Activated CD4-positive, CD25-positive, alpha-beta regulatory T cell (primary cell): Measurements from ENCODE around the gene FALEC.

Experiments used
- DNase-seq, 4 experiments: peaks; one replicate each; lab custom pipeline; 2025; lab: John Stamatoyannopoulos, UW

Gene FALEC

DNA sequence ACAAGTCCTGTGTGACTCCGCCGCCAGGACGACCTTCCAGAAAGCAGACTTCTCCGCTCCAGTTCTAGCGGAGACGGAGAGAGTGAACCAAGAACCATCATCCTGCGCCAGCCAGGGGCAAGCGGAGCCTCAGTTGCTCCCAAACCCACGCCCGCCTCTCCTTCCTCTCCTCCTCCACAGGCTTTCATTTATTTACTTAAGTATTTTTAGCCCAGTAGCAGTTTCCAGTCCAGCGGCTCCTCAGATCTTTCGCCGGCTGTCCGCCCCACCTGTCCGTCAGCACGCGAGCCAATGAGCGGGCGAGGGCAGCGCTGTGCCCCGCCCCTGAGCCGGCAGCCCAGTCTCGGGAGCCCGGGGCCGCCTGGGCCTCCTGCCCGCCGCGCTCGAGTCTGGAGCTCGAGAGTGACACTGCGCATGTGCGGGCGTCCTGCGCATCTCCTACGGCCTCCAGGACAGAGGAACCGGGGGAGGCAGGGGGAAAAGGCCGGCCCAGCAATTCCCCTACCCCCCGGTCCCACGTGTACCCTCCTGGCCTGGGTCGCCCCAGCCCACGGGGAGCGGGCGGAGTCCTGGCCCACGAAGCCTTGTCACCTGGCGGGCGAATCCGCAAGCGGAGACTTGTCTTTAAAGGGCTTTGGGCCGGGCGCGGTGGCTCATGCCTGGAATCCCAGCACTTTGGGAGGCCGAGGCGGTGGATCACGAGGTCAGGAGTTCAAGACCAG lies at the start of gene FALEC:
Gene FALEC (plus strand): TSS at position 425 of the 722 bp plus-strand sequence.
- DNase-seq = peak; percentile 74 to 80 (median 78)

DNA sequence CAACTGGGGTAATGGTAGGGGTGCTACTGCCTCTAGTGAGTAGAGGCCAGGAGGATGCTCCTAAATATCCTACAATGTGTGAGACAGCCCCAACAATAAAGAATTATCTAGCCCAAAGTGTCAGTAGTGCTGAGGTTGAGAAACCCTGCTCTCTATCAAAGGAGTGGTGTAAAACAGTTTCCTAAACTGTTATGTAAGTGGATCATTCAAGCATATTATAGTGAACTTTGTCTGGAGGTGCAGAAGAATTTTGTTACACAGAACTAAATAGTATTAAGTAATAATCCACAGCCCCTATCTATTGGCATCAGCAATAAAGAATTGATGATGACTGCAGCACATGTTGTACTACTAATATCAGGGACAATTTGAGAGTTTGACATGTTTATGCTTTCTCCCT lies 48.6 kb upstream of the FALEC start:
- DNase-seq = no peak

DNA sequence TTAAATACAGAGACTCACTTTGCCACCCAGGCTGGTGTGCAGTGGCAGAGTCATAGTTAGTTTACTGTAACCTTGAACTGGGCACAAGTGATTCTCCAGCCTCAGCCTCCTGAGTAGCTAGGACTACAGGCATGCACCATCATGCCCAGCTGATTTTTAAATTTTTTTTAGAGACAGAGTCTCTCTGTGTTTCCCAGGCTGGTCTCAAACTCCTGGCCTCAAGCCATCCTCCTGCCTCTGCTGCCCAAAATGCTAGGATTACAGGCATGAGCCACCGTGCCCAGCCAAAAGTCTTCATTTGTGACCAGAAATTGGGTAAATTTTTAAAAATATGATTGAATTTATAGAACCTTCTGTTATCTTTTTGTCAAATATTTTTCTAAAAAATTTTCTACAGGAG lies 46.3 kb upstream of the FALEC start:
- no peak for DNase-seq

DNA sequence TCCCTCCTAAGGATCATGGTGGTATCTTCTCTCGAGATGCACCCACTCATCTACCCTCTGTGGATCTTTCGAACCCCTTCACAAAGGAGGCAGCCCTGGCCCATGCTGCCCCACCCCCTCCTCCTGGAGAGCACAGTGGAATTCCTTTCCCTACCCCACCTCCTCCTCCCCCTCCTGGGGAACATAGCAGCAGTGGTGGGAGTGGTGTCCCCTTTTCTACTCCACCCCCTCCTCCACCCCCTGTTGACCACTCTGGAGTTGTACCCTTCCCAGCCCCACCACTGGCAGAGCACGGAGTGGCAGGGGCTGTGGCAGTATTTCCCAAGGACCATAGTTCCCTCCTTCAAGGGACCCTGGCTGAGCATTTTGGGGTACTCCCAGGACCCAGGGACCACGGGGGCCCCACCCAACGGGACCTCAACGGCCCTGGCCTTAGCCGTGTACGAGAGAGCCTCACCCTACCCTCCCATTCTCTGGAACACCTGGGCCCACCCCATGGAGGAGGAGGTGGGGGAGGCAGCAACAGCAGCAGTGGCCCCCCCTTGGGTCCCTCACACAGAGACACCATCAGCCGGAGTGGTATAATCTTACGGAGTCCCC lies 42.9 kb upstream of the FALEC start:
- no peak for DNase-seq

DNA sequence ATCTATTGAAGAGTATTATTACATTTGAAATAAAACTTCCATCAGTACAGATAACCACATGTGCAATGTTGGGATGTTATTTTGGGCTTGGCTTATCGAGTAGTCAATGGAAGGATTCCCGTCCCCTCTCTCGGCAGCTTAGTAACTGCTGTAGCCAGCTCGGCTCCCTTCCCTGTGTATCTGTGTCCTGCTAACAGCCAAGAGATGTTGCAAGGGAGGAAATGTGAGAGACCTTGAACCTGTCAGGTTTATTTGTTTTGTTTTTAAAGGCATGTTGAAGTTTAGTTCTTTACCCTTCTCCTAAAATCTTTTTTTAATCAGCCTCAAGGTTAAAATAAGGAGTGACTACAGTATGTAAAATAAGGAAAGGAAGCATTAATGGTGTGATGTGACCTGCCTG lies 41.9 kb upstream of the FALEC start:
- no peak for DNase-seq

DNA sequence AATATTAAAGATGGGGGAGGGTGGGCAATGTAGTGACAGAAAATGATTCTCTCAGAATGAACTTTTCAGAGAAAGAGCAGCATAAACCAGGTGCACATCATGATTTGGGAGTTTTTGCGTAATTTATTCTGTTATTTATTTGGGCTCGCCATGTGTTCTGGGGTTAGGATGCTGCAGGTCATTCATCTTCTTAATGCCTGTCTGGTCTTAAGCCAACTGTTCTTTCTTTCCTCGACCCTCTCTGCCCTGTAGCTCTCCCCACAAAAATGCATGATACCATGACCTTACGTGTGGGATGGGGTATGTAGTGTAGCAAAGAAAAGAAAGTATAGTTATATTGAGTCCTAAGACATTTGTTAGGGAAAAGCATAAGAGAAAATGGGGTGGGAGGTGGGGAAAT lies 40.7 kb upstream of the FALEC start:
- DNase-seq = no peak

DNA sequence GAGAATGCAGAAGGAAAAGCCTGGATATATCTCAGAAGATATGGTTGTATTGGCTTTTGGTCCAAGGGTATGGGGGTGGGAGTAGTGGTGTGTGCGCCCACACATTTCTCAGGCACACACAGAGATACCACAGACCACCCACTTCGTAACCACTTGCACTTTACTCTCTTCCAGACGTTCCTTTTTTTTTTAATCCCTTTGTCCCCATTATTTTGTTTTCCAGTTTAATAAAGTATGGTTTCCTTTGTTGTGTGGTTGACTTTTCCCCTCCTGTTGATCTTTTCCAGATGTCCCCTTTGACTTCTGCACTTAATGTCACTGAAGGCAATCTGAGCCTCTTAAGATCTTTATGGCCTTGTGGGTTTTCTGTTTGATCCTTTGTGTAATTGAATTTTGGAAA lies 38.8 kb upstream of the FALEC start:
- DNase-seq = no peak

DNA sequence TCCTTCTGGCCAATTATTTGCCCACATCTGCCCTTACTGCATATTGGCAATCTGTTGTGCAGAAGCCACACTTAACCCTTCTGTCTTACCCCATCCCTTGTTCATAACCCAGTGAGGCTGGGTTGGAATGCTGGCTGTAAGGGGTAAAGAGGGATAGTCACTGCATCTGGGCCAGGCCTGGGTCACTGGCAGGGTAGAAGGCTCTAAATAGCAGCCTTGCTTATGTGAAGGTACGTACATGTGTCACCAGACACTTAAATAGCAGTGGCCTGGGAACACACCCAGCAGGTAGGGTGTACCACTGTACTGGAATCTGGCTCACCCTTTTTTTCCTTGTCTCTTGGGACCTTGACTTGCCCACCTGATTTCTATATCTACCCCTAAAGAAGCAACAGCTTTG lies 38.2 kb upstream of the FALEC start:
- no peak for DNase-seq

DNA sequence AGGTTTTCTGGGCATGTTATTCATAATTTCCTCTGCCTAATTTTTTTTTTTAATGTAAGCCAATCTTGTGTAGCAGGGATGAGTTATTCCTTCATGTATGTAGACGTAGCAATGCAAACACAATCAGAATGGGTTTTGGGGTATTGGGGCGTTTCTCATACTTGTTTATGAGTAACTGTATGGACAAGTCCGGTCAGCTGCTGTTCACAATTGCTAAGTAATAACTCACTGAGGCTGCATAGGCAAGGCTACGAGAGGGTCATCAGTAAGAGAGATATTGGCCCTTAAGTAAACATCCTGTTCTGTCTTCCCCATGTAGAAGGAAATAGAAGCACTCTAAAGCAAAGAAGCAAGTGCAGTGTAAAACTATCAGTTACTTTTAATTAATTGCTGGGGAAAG lies 37.8 kb upstream of the FALEC start:
- no peak for DNase-seq

DNA sequence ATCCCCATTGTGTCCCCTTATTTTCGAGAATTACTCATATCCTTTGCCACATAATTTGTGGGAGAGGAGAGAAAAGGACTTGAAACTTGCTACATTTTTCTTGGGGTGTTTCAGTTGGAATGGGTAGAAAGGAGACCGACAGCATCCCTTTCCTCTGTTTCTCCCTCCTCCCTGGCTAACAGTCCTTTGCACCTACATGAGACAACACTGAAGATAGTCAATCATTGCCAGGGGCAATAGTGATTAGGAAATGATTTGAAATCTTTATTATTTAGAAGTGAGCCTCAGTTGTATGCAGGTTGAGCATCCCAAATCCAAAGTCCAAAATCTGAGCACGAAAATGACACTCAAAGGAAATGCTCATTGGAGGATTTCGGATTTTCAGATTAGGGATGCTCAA lies 36.2 kb upstream of the FALEC start:
- no peak for DNase-seq

DNA sequence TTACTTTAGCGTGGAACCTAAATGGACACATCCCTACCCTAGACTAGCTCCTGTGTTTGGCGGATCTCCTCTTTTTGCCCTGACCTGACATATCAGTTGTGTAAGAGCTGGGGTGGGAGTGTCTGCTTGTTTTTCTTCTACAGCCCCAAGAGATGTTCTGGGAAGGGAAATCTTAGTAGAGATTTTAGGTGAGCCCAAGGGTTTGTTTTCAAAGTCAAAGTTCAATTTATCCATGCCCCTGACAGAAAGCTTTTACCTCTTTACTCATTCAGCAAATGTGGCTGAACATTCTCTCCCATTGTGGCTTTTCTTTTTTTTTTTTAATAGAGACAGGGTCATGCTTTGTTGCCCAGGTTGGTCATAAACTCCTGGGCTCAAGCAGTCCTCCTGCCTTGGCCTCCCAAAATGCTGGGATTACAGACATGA lies 35.6 kb upstream of the FALEC start:
- no peak for DNase-seq

DNA sequence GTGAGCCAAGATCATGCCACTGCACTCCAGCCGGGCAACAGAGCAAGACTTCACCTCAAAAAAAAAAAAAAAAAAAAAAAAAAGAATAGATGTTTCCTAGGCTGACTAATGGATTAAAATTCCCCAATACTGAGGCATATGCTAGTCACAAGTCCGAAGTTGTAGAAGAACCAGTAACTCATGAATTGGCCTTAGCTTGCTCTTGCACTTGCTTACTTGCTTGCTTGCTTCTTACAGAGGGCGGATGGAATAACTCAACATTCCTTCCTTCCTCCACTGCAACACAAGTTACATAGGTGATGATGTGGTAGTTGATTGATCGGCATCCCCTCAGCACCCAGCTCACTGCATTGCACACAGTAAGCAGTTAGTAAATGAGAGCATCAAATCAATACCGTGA lies 31.1 kb upstream of the FALEC start:
- DNase-seq = no peak

DNA sequence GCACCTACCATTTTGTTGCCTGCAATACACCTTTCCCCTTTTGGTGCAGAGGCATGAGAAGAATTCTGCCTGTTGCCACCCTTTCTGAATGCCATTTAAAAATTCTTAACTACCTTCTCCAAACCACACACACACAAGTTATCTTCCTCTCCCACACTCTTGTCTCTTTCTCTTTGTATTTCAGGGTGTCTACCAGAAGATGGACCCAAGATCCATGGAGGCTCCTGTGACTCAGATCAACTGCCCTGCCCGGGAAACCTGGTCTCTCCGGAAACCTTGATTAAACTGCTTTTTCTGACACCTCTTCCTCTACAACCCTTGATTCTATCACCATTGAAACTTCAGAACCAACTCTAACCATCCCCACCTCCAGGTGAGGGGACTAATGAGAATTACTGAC lies 30.7 kb upstream of the FALEC start:
- DNase-seq = no peak

DNA sequence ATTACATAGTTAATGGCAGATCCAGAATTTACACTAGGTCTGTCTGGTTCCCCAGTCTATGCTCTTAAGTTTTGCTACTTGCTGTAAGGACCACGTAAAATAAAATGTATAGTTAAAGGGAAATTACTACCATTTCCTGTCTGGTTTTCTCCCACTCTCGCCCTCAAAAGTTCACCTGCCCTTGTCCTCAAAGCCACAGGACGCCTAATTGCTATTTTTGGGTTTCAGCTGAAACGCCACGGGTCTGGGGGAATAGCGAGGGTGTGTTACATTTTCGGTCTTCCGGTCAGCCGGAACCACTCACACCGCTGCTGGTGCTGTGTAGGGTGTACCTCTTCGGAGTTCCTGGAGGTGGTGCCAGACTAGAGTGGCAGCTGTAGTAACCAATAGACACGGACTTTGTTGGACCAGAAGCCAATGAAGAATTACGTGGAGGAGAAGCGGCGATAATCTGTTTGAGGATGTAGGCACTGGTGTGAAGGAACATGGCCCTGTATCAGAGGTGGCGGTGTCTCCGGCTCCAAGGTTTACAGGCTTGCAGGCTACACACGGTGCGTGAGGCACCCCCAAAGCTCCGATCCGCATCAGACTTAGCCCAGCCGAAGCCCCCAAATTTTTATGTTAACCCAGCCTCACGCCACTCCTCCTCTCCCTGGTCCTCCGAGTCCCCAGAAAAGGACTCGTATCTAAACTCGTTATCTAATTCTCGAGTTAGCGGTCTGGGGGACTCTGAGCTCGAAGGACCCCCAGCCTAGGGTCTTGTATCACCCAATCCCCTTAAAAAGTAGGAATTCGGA lies 28.4 kb upstream of the FALEC start, which contains the start of gene TARS2:
Gene TARS2 (plus strand): TSS at position 454 of the 797 bp plus-strand sequence. CDS start 32 bp downstream, at position 486.
- peak; percentile 79 to 90 (median 82) for DNase-seq

DNA sequence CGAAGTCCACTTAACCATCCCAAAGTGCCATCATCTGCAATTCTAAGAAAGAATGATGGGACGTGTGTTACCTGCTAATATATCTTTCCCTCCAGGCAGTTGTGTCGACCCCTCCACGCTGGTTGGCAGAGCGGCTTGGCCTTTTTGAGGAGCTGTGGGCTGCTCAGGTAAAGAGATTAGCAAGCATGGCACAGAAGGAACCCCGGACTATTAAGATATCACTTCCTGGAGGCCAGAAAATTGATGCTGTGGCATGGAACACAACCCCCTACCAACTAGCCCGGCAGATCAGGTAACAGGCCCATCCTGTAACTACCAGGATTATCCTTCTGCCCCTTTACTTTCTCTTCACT lies 27.8 kb upstream of the FALEC start:
- no peak for DNase-seq

DNA sequence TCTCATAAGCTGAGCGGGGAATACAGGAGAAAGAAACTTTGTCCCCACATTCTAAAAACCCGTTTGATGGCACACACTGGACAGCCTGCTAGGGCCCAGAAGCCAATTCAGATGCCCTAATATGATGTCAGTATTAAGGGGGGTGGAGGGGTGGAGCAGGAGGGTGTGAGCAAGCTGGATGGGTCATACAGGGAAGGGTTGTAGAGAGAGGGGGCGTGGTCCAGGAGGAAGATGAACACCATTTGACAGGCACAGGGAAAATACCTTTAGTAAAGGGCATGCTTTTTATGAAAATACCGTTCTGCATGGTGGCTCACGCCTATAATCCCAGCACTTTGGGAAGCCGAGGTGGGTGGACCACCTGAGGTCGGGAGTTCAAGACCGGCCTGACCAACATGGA lies 22.4 kb upstream of the FALEC start:
- DNase-seq = no peak

DNA sequence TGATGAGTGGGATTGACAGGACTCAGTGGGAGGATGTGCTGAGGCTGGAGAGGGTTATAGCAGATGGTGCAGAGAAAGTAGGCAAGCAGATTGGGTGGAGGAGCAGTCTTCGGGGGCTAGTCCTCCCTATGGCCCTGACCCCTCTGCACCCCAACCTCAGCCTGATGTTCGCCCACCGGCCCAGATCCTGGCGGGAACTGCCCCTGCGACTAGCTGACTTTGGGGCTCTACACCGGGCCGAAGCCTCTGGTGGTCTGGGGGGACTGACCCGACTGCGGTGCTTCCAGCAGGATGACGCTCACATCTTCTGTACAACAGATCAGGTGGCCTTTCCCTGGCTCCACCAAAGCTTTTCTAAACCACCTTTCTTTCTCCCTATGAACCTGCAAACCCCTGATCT lies 17.2 kb upstream of the FALEC start:
- no peak for DNase-seq

DNA sequence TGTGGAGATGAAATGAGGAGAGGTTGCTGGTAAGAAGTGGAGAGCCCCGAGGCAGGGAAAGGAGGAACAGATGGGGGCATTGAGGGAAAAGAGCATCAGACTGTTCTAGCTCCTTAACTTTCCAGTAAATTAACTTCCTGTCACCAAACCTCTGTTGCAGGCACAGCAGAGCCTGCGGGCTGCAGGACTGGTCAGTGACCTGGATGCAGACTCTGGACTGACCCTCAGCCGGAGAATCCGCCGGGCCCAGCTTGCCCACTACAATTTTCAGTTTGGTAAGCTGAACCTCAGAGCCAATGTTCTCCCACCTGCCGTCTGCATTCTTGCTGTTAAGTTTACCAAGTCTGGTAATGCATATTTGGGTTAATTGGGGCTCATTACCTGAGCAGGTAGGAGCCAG lies 10.1 kb upstream of the FALEC start:
- no peak for DNase-seq

DNA sequence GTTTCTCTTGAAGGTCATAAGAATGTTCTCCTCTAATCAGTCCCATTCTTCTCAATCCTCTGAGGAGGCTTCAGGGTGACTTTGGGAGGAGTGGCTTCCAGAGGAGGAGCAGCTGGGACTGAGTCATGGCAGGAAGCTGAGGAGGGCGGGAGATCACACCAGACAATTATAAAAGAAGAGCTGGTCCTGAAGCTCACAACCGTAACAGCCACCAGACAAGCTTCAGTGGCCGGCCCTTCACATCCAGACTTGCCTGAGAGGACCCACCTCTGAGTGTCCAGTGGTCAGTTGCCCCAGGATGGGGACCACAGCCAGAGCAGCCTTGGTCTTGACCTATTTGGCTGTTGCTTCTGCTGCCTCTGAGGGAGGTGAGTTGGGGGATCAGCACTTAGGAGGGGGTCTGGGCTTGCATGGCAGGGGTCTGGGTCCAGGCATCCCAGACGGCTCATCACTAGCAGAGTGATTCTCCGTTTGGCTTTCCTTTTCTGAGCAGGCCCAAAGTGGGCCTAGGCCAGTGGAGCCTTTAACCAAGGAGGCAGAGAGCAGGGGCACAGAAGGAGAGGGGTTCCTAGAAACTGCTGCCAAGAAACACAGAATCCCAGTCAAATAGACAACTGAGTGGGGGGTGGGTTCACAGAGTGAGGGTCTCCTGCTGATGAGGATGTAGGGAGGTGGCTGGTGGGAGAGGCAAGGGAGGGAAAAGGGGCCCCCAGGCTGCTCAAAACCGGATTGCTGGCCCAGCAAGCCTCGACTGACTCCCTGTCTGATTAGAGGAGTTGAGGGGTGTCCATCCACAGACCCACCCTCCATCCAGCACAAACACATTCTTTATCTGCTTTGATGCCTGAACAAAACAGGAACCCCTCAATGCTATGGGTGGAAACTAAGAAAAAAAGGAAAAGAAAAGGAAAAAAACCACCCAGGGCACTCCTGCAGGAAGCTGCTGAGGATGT lies 7.4 kb upstream of the FALEC start, which contains the start of gene ECM1:
Gene ECM1 (plus strand): TSS at position 198 of the 953 bp plus-strand sequence. CDS start 101 bp downstream, at position 299.
- DNase-seq = no peak

DNA sequence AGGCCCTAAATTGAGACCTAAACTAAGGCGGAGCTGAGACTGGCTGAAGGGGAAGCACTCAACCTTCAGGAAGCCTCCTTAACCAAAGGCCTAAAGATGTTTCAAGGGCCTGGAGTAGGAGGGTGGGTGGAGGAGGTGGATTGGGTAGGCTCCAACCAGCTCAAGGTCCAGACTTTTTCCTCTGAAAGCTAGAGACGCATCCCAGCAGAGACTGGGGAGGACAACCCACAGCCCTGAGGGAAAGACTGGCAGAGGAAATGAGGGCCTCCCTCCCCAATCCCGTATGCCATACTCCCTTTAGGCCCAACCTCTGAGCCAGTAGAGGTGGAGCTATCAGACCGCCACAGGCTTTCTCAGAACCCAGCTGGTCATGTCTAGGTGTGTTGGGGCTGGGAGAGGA lies 6.6 kb upstream of the FALEC start:
- no peak for DNase-seq

DNA sequence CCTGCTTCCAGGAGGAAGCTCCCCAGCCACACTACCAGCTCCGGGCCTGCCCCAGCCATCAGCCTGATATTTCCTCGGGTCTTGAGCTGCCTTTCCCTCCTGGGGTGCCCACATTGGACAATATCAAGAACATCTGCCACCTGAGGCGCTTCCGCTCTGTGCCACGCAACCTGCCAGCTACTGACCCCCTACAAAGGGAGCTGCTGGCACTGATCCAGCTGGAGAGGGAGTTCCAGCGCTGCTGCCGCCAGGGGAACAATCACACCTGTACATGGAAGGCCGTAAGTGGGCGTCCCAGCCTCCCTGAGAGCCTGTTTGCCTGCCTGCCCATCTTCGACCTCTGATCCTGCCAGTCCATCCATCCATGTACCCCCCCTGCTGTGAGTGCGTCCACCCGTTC lies 4.0 kb upstream of the FALEC start:
- DNase-seq = no peak
